HL-60 (cell line): ENCODE results near the gene RNF224.

Experiments used
- TF ChIP-seq, protein P1 (sequence below): IDR thresholded peaks from one replicate; pipeline ENCODE4 v1.5.1; 2011; ENCODE audit warnings: low read length, control low read depth, inconsistent platforms; ENCODE audit not compliant: insufficient read depth
- TF ChIP-seq, protein P2 (sequence below): IDR thresholded peaks from 2 replicates; pipeline ENCODE4 v1.6.1; 2012; ENCODE audit warnings: low read depth; ENCODE audit not compliant: insufficient replicate concordance

DNA sequence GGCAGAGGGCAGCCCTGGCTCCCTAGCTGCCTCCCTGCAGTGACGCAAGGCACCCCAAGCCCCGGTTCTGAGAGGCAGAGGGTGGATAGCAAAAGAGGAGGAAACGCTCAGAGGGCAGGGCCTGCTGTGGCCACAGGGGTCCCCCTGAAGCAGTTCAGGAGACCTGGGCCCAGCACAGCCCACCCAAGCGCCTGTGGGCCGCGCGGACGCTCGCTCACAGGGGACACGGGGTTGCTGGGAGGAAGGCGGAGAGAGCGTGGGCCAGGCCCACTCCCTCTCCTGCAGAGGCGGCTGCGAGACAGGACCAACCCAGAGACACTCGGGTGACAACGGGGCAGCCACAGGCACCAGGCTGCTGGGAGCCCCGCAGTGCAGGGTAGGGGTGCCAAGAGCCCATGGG is 47.5 kb upstream of the RNF224 start:
- TF ChIP-seq, protein P1, sequence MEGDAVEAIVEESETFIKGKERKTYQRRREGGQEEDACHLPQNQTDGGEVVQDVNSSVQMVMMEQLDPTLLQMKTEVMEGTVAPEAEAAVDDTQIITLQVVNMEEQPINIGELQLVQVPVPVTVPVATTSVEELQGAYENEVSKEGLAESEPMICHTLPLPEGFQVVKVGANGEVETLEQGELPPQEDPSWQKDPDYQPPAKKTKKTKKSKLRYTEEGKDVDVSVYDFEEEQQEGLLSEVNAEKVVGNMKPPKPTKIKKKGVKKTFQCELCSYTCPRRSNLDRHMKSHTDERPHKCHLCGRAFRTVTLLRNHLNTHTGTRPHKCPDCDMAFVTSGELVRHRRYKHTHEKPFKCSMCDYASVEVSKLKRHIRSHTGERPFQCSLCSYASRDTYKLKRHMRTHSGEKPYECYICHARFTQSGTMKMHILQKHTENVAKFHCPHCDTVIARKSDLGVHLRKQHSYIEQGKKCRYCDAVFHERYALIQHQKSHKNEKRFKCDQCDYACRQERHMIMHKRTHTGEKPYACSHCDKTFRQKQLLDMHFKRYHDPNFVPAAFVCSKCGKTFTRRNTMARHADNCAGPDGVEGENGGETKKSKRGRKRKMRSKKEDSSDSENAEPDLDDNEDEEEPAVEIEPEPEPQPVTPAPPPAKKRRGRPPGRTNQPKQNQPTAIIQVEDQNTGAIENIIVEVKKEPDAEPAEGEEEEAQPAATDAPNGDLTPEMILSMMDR: no peak
- TF ChIP-seq, protein P2, sequence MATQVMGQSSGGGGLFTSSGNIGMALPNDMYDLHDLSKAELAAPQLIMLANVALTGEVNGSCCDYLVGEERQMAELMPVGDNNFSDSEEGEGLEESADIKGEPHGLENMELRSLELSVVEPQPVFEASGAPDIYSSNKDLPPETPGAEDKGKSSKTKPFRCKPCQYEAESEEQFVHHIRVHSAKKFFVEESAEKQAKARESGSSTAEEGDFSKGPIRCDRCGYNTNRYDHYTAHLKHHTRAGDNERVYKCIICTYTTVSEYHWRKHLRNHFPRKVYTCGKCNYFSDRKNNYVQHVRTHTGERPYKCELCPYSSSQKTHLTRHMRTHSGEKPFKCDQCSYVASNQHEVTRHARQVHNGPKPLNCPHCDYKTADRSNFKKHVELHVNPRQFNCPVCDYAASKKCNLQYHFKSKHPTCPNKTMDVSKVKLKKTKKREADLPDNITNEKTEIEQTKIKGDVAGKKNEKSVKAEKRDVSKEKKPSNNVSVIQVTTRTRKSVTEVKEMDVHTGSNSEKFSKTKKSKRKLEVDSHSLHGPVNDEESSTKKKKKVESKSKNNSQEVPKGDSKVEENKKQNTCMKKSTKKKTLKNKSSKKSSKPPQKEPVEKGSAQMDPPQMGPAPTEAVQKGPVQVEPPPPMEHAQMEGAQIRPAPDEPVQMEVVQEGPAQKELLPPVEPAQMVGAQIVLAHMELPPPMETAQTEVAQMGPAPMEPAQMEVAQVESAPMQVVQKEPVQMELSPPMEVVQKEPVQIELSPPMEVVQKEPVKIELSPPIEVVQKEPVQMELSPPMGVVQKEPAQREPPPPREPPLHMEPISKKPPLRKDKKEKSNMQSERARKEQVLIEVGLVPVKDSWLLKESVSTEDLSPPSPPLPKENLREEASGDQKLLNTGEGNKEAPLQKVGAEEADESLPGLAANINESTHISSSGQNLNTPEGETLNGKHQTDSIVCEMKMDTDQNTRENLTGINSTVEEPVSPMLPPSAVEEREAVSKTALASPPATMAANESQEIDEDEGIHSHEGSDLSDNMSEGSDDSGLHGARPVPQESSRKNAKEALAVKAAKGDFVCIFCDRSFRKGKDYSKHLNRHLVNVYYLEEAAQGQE: no peak
